Endothelial cell of umbilical vein (primary cell): ENCODE results near the gene ACOX1.

Experiments
- EZH2 ChIP-seq: IDR thresholded peaks from 2 replicates; pipeline ENCODE4 v1.6.1; 2012; ENCODE audit warnings: borderline replicate concordance, low read depth, mild to moderate bottlenecking, moderate library complexity, low read length, inconsistent platforms; ENCODE audit not compliant: severe bottlenecking
- FOS ChIP-seq: IDR thresholded peaks from 2 replicates; pipeline ENCODE4 v1.6.1; 2011; ENCODE audit warnings: mild to moderate bottlenecking, low read length, moderate library complexity, borderline replicate concordance; ENCODE audit not compliant: insufficient read depth
- JUN ChIP-seq: IDR thresholded peaks from 2 replicates; pipeline ENCODE4 v1.6.1; 2011; ENCODE audit warnings: borderline replicate concordance, low read depth; ENCODE audit not compliant: insufficient read length, insufficient read depth
- MYC ChIP-seq: IDR thresholded peaks from one replicate; pipeline ENCODE4 v1.6.1; 2011; ENCODE audit warnings: mild to moderate bottlenecking, low read depth, low read length
- POLR2A ChIP-seq: IDR thresholded peaks from 2 replicates; pipeline ENCODE4 v1.6.1; 2012; ENCODE audit warnings: low read depth, mild to moderate bottlenecking, control low read depth, low read length
- POLR2AphosphoS5 ChIP-seq: IDR thresholded peaks from 2 replicates; pipeline ENCODE4 v1.6.1; 2012; ENCODE audit warnings: low read depth, mild to moderate bottlenecking, control low read depth, low read length, moderate library complexity; ENCODE audit not compliant: insufficient read depth
- TF ChIP-seq, protein P1 (sequence below), 2 donors: IDR thresholded peaks; 1 replicate in 1 of 2; 2 replicates in 1 of 2; pipeline ENCODE4 v1.5.1; 2011; ENCODE audit warnings: low read length in 2 of 2, mild to moderate bottlenecking in 2 of 2, moderate library complexity in 2 of 2, control low read depth in 1 of 2, inconsistent platforms in 1 of 2, low read depth in 1 of 2; ENCODE audit not compliant: insufficient read depth in 1 of 2; ENCODE audit errors: extremely low read depth in 1 of 2

GRCh38 chr17:75959839-75960511, 19.0 kb downstream of the ACOX1 start:
- TF ChIP-seq, protein P1, sequence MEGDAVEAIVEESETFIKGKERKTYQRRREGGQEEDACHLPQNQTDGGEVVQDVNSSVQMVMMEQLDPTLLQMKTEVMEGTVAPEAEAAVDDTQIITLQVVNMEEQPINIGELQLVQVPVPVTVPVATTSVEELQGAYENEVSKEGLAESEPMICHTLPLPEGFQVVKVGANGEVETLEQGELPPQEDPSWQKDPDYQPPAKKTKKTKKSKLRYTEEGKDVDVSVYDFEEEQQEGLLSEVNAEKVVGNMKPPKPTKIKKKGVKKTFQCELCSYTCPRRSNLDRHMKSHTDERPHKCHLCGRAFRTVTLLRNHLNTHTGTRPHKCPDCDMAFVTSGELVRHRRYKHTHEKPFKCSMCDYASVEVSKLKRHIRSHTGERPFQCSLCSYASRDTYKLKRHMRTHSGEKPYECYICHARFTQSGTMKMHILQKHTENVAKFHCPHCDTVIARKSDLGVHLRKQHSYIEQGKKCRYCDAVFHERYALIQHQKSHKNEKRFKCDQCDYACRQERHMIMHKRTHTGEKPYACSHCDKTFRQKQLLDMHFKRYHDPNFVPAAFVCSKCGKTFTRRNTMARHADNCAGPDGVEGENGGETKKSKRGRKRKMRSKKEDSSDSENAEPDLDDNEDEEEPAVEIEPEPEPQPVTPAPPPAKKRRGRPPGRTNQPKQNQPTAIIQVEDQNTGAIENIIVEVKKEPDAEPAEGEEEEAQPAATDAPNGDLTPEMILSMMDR (IDR thresholded peaks at IDR 0.05; ENCODE audit: extremely low read depth in 1 of 2, insufficient read depth in 1 of 2, low read depth in 1 of 2, low read length in 2 of 2), result no peak
- TF ChIP-seq POLR2A (no peak), POLR2AphosphoS5 (no peak), EZH2 (no peak), JUN (no peak), FOS (no peak), MYC (no peak)
